H1 (cell line): Measurements from ENCODE around the gene ACSF3. TPM values are rescaled to one million over a fixed set of nuclear protein-coding genes. Genes with fewer than 3 reads are reported as not detected.

Experiments
- CTCF ChIA-PET: fragments of 300-600 bp; sonication (Branson Sonifier 250); formaldehyde crosslinking; loops from one replicate; lab custom pipeline; 2021; ENCODE audit not compliant: partially characterized antibody; lab: Charles Lee
- POLR2A ChIA-PET: fragments of 300-600 bp; sonication (Branson Sonifier 250); formaldehyde crosslinking; loops from one replicate; lab custom pipeline; 2021; ENCODE audit warnings: inconsistent platforms; ENCODE audit not compliant: partially characterized antibody; lab: Charles Lee
- DNase-seq, 2 experiments: peaks; one replicate each; pipeline versions ENCODE4 v3.0.0 to v3.0.0-alpha.2; 2010 to 2022; ENCODE audit warnings: low spot score in 2 of 2, low read depth in 1 of 2, mixed read lengths in 1 of 2
- FAIRE-seq: peaks from 2 replicates; lab custom pipeline; 2011; peaks lifted over from hg19 to GRCh38; lab: Jason Lieb, UNC
- H2AFZ ChIP-seq: 2 replicates; pipeline ENCODE4 v1.8.1; 2012; ENCODE audit warnings: low read length, inconsistent platforms
- H2AK5ac ChIP-seq: 2 replicates; pipeline ENCODE4 v1.6.1; 2013; ENCODE audit warnings: low read depth, low read length
- H2BK120ac ChIP-seq: replicated peaks from 2 replicates; pipeline ENCODE3; 2013; ENCODE audit warnings: low read depth, low read length, inconsistent platforms
- H2BK12ac ChIP-seq: 2 replicates; pipeline ENCODE4 v1.6.1; 2013; ENCODE audit warnings: low read depth, low read length
- H2BK15ac ChIP-seq: 2 replicates; pipeline ENCODE4 v1.6.1; 2013; ENCODE audit warnings: low read length
- H2BK20ac ChIP-seq: 2 replicates; pipeline ENCODE4 v1.6.1; 2013; ENCODE audit warnings: low read length
- H2BK5ac ChIP-seq: 2 replicates; pipeline ENCODE4 v1.6.1; 2013; ENCODE audit warnings: low read depth, low read length
- H3K14ac ChIP-seq: 2 replicates; pipeline ENCODE4 v1.6.1; 2013; ENCODE audit warnings: inconsistent platforms; ENCODE audit not compliant: insufficient read length
- H3K18ac ChIP-seq: 2 replicates; pipeline ENCODE4 v1.6.1; 2013; ENCODE audit warnings: low read length; ENCODE audit errors: extremely low read depth
- H3K23ac ChIP-seq: 2 replicates; pipeline ENCODE4 v1.6.1; 2013; ENCODE audit warnings: inconsistent platforms; ENCODE audit not compliant: insufficient read length
- H3K23me2 ChIP-seq: 2 replicates; pipeline ENCODE4 v1.6.1; 2013; ENCODE audit warnings: low read depth, low read length
- H3K27ac ChIP-seq: 2 replicates; pipeline ENCODE4 v1.6.1; 2011; ENCODE audit warnings: low read depth, low read length, inconsistent platforms
- H3K27me3 ChIP-seq, 4 experiments: replicated peaks in 1 of 4; 1 replicate in 1 of 4; 2 replicates in 3 of 4; pipeline versions ENCODE4 v1.6.1 to v1.8.1; 2011 to 2013; ENCODE audit warnings: low read length in 3 of 4, mild to moderate bottlenecking in 3 of 4, inconsistent platforms in 2 of 4, mixed read lengths in 2 of 4, moderate library complexity in 1 of 4; ENCODE audit not compliant: control insufficient read depth in 3 of 4, insufficient read depth in 3 of 4; ENCODE audit errors: extremely low read depth in 1 of 4
- H3K36me3 ChIP-seq, 4 experiments: 2 replicates each; pipeline versions ENCODE4 v1.6.1 to v1.8.1; 2011 to 2013; ENCODE audit warnings: mild to moderate bottlenecking in 4 of 4, low read length in 3 of 4, moderate library complexity in 2 of 4, control low read depth in 1 of 4, inconsistent platforms in 1 of 4; ENCODE audit not compliant: insufficient read depth in 4 of 4, control insufficient read depth in 2 of 4
- H3K4ac ChIP-seq: replicated peaks from 2 replicates; pipeline ENCODE3; 2013; ENCODE audit warnings: low read length, low read depth, mixed read lengths, inconsistent platforms; ENCODE audit not compliant: insufficient read length
- H3K4me1 ChIP-seq, 4 experiments: replicated peaks in 1 of 4; 1 replicate in 1 of 4; 2 replicates in 3 of 4; pipeline versions ENCODE4 v1.6.1 to v1.8.1; 2011 to 2013; ENCODE audit warnings: low read length in 3 of 4, inconsistent platforms in 2 of 4, mixed read lengths in 1 of 4; ENCODE audit not compliant: insufficient read depth in 4 of 4, control insufficient read depth in 3 of 4
- H3K4me2 ChIP-seq, 2 experiments: 2 replicates each; pipeline versions ENCODE4 v1.6.1 to v1.8.1; 2011 to 2013; ENCODE audit warnings: low read depth in 2 of 2, low read length in 2 of 2, control low read depth in 1 of 2, inconsistent platforms in 1 of 2, mild to moderate bottlenecking in 1 of 2; ENCODE audit not compliant: insufficient read depth in 1 of 2
- H3K4me3 ChIP-seq, 4 experiments: fragments of 200-600, 300-600 bp in 1 of 4; sonication (generic), shearing (Covaris generic), sonication (Bioruptor Twin) in 1 of 4; 2 replicates each; pipeline versions ENCODE4 v1.5.1 to v1.8.1; 2011 to 2016; ENCODE audit warnings: low read length in 4 of 4, low read depth in 3 of 4, control low read depth in 2 of 4, inconsistent platforms in 2 of 4, mild to moderate bottlenecking in 2 of 4, mixed read lengths in 1 of 4, moderate library complexity in 1 of 4; ENCODE audit not compliant: insufficient read depth in 2 of 4; ENCODE audit errors: extremely low read depth in 1 of 4
- H3K56ac ChIP-seq: replicated peaks from 2 replicates; pipeline ENCODE3; 2013; ENCODE audit warnings: low read depth, mild to moderate bottlenecking, mixed read lengths, low read length, inconsistent platforms; ENCODE audit not compliant: insufficient read length
- H3K79me1 ChIP-seq: 2 replicates; pipeline ENCODE4 v1.6.1; 2013; ENCODE audit warnings: low read depth, low read length, control low read depth
- H3K79me2 ChIP-seq, 2 experiments: 2 replicates each; pipeline versions ENCODE4 v1.6.1 to v1.8.1; 2012 to 2013; ENCODE audit warnings: low read length in 2 of 2, mild to moderate bottlenecking in 2 of 2, inconsistent platforms in 1 of 2; ENCODE audit not compliant: insufficient read depth in 2 of 2, control insufficient read depth in 1 of 2
- H3K9ac ChIP-seq, 4 experiments: replicated peaks in 1 of 4; 1 replicate in 1 of 4; 2 replicates in 3 of 4; pipeline versions ENCODE4 v1.6.1 to v1.8.1; 2011 to 2013; ENCODE audit warnings: low read depth in 3 of 4, low read length in 3 of 4, control low read depth in 2 of 4, mild to moderate bottlenecking in 2 of 4, moderate library complexity in 2 of 4, inconsistent platforms in 1 of 4; ENCODE audit errors: extremely low read depth in 1 of 4
- H3K9me3 ChIP-seq, 2 experiments: 2 replicates each; pipeline versions ENCODE4 v1.6.1 to v1.8.1; 2012 to 2013; ENCODE audit warnings: mild to moderate bottlenecking in 2 of 2, moderate library complexity in 2 of 2, control low read depth in 1 of 2, inconsistent platforms in 1 of 2, low read depth in 1 of 2, low read length in 1 of 2, mixed read lengths in 1 of 2; ENCODE audit not compliant: insufficient read depth in 2 of 2
- H4K20me1 ChIP-seq, 2 experiments: replicated peaks in 1 of 2; 2 replicates each; pipeline versions ENCODE3 to v1.8.1; 2011 to 2013; ENCODE audit warnings: inconsistent platforms in 2 of 2, low read length in 2 of 2, mild to moderate bottlenecking in 1 of 2; ENCODE audit not compliant: insufficient read depth in 2 of 2, control insufficient read depth in 1 of 2
- H4K5ac ChIP-seq: 2 replicates; pipeline ENCODE4 v1.6.1; 2013; ENCODE audit warnings: low read length, low read depth, mixed read lengths, inconsistent platforms; ENCODE audit not compliant: insufficient read length
- H4K8ac ChIP-seq: 2 replicates; pipeline ENCODE4 v1.8.0; 2013; ENCODE audit warnings: mild to moderate bottlenecking, moderate library complexity, low read length, inconsistent platforms; ENCODE audit not compliant: insufficient read depth; ENCODE audit errors: extremely low read depth
- H4K91ac ChIP-seq: replicated peaks from 2 replicates; pipeline ENCODE3; 2013; ENCODE audit warnings: low read length, mixed read lengths, inconsistent platforms; ENCODE audit not compliant: insufficient read length
- POLR2A ChIP-seq, 2 experiments: IDR thresholded peaks; 1 replicate in 1 of 2; 2 replicates in 1 of 2; pipeline ENCODE4 v1.6.1; 2011; ENCODE audit warnings: low read depth in 2 of 2, low read length in 2 of 2, mild to moderate bottlenecking in 2 of 2; ENCODE audit errors: control extremely low read depth in 1 of 2
- TCF12 ChIP-seq: IDR thresholded peaks from 2 replicates; pipeline ENCODE4 v1.6.1; 2011; ENCODE audit warnings: low read depth, mild to moderate bottlenecking, low read length
- WGBS, 2 experiments: shearing (Covaris generic) in 1 of 2; methylation state at CpG; one replicate each; pipeline versions ENCODE4 v1.1.6 to v1.1.7; 2013 to 2015; ENCODE audit warnings: low lambda C conversion rate in 2 of 2, mixed read lengths in 2 of 2, inconsistent platforms in 1 of 2, low coverage in 1 of 2, missing lambda C conversion rate in 1 of 2; ENCODE audit not compliant: insufficient replicate concordance in 2 of 2, insufficient coverage in 1 of 2, insufficient read length in 1 of 2; ENCODE audit errors: extremely low coverage in 1 of 2, missing lambda C conversion rate in 1 of 2; 5-methylcytosine and 5-hydroxymethylcytosine counted together
- polyA plus RNA-seq, 7 experiments: library from polyadenylated mRNA; depleted of rRNA in 3 of 7; stranded (reverse) in 5 of 7; unstranded in 2 of 7; fragments of >200 nt in 5 of 7; fragments of 200-250 nt in 2 of 7; gene quantifications; 1 replicate in 5 of 7; 2 replicates in 1 of 7; 4 replicates in 1 of 7; pipeline versions ENCODE4 v1.2.1 to v1.2.3, GENCODE V29; 2011 to 2013; ENCODE audit warnings: missing spikeins in 2 of 7, mixed read lengths in 2 of 7
- total RNA-seq: library from RNA; stranded (reverse); fragmentation: NEBNext Ultra II Directional; extraction: Animal tissue kit (Norgen Biotek cat#: 25700); gene quantifications from 2 replicates; pipeline ENCODE4 v1.2.1, GENCODE V29; 2021

Gene ACSF3
- total and polyA plus RNA-seq, 2 of the 8 experiments (the other 6 are each of a cell fraction or from before 2014, with no cell fraction given) = 15.6 to 22.9 TPM

DNA sequence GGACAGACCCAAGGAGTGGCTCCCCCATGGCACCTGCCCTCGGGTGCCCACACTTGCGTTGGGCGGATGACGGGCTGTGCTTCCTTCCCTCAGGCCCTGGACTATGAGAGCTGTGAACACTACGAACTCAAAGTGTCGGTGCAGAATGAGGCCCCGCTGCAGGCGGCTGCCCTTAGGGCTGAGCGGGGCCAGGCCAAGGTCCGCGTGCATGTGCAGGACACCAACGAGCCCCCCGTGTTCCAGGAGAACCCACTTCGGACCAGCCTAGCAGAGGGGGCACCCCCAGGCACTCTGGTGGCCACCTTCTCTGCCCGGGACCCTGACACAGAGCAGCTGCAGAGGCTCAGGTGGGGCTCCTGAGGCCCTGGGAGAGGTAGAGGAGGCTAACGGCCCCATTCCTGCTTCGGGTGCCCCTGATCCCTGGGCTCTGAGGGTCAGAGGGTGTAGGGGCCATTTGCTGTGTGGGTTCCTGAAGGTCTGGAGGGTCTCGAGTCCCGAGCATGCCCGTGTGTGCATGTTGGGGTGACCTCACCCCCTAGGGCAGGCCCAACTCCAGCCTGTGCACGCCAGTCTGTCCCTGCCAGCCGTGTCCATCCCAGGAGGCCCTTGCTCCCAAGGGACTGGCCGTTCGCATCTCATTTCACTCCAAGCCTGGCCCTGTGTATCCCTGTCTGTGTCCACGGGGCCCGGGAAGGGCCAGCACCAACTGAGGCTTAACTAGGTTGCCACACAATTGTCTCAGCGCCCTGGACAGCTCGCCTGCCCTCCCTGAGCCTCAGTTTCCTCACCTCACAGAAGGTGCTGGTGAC, 96.7 kb downstream of the ACSF3 start:
- H3K23me2 ChIP-seq = peaks cover 6% of the 10 kb centered on the region; the same call in 1 of the 2 replicates
- H3K79me2 ChIP-seq = no peaks in the 10 kb centered on the region
- H2BK120ac ChIP-seq = no peak overlapping the region
- no peaks in the 10 kb centered on the region for H3K79me1 ChIP-seq
- H4K20me1 ChIP-seq = peaks cover 2 to 6% of the 10 kb centered on the region in 2 experiments
- H3K4ac ChIP-seq = no peak overlapping the region
- no peak overlapping the region for H2AK5ac ChIP-seq
- no peak for TF ChIP-seq POLR2A (IDR thresholded peaks at IDR 0.05; ENCODE audit: control extremely low read depth in 1 of 2, low read depth in 2 of 2, low read length in 2 of 2)
- no peak for TF ChIP-seq TCF12
- no peak overlapping the region for H3K27ac ChIP-seq
- no peak overlapping the region for H3K4me3 ChIP-seq
- no peaks in the 10 kb centered on the region; a peak in 1 of 4 replicates for H3K9me3 ChIP-seq
- H3K4me1 ChIP-seq = no peaks in the 10 kb centered on the region; a peak in 1 of 7 replicates
- no peak overlapping the region for H3K23ac ChIP-seq
- no peak overlapping the region; the same call in 1 of the 2 replicates for H2BK12ac ChIP-seq
- no peak for FAIRE-seq
- no peak overlapping the region for H2BK15ac ChIP-seq
- H3K27me3 ChIP-seq = peaks cover 0 to 9% (median 6%) of the 10 kb centered on the region in 4 experiments; a peak in 6 of 7 replicates
- H2AFZ ChIP-seq = no peak overlapping the region
- H2BK5ac ChIP-seq = no peak overlapping the region
- H3K9ac ChIP-seq = no peak overlapping the region
- H3K14ac ChIP-seq = no peak overlapping the region
- H4K91ac ChIP-seq = peak overlapping the region; percentile 40
- H3K18ac ChIP-seq = no peak overlapping the region
- peak overlapping the region; percentile 2; the same call in 1 of the 2 replicates for H4K8ac ChIP-seq
- POLR2A ChIA-PET = interaction anchor here (0.6 kb wide), 2 partner anchors 140 to 1430 kb away, joined by 3 to 5 read pairs; no protein-coding TSS in a partner anchor
- H3K4me2 ChIP-seq = no peak overlapping the region; a peak in 1 of 4 replicates
- peak in 1 of 2 experiments; percentile 48 for DNase-seq
- no peak overlapping the region for H2BK20ac ChIP-seq
- H4K5ac ChIP-seq = no peak overlapping the region
- no peaks in the 10 kb centered on the region for H3K36me3 ChIP-seq
- CTCF ChIA-PET = interaction anchor here (0.9 to 2.2 kb wide), 4 partner anchors 16 to 427 kb away, joined by 4 to 10 read pairs (median 5); no protein-coding TSS in a partner anchor
- WGBS, 2 experiments = 83% methylated on average over 24 of the region's 28 CpGs; no CpG with 5 or more reads in 1 of the 2 experiments
- no peak overlapping the region for H3K56ac ChIP-seq
